Colon (tissue), 2 donors: Measurements from ENCODE around the gene PHF23.

Source experiments
- FAIRE-seq: peaks from 2 replicates; lab custom pipeline; 2012; peaks lifted over from hg19 to GRCh38; lab: Jason Lieb, UNC
- donor health status: control.
- donor health status: control.

The PHF23 gene

DNA sequence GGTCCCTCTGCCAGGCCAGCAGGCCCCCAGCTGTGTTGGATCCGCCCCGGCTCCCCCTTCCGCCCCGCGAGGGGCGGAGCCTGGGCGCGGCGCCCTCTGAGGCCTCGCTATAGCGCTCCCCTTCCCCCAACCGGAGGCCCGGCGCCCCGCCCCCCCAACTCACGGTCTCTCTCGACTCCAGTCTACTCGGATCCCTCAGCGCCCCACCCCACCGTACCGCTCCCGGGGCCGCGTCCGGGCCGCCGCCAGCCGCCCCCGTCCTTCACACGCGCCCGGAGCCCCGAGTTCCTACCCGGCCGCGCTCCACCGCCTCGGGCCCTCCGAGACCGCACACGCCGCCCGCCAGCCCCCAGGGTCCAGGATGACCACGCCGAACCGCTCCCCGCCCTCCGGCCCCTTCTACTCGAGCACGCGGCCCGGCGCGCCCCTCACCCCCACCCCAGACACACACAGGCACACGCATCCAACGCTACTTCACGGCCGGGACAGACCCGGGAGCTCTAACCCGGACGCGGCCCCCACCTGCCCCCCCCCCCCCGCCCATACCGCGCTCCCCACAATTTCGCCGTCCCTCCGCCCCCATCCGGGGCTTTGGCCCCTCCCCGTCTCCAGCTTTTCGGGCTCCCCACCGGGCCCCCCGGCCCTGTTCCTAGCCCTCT, 1.4 kb downstream of the PHF23 start:
- FAIRE-seq, result no peak

DNA sequence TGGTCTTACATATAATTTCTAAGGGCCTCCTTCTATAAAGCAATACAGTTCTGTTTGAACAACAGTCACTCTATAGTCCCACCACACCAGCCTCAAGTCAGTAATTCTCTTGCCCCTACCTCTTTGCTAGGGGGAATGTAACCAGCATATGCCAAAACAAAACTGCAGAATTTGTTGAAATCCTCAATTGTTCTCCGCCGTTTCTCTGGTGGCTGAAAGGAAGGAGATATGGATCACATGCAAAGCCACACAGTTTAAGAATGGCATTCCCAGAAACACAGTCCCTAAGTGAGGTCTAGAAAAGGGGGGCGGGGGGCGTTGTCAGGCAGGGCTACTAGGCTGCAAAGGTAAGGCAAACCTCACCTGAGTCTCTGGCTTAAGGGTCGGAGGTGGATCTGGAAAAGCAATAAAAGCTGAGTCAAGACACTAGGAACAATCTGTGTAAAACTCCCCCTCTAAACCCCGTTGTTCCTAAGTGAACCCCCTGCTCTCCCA, 1.9 kb downstream of the PHF23 start:
- FAIRE-seq, result no peak

DNA sequence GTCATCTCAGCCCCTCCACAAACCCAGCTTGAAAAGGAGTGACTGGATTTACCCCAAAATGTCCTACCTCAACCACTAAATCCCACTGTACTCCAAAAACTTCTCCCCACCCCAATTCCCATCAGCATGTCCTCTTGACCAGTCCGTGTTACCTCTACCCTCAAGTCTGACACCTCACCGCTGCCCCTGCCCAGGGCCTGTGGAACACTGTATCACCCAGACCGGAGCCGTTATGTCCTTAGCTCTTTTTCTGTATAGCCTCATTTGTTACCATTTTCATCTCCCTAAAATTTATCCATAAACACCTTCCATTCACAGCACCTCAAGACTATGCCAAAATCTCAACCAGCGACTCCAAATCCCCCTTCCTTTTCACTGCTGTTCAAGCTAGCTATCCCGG, 2.4 kb downstream of the PHF23 start:
- FAIRE-seq, result no peak

DNA sequence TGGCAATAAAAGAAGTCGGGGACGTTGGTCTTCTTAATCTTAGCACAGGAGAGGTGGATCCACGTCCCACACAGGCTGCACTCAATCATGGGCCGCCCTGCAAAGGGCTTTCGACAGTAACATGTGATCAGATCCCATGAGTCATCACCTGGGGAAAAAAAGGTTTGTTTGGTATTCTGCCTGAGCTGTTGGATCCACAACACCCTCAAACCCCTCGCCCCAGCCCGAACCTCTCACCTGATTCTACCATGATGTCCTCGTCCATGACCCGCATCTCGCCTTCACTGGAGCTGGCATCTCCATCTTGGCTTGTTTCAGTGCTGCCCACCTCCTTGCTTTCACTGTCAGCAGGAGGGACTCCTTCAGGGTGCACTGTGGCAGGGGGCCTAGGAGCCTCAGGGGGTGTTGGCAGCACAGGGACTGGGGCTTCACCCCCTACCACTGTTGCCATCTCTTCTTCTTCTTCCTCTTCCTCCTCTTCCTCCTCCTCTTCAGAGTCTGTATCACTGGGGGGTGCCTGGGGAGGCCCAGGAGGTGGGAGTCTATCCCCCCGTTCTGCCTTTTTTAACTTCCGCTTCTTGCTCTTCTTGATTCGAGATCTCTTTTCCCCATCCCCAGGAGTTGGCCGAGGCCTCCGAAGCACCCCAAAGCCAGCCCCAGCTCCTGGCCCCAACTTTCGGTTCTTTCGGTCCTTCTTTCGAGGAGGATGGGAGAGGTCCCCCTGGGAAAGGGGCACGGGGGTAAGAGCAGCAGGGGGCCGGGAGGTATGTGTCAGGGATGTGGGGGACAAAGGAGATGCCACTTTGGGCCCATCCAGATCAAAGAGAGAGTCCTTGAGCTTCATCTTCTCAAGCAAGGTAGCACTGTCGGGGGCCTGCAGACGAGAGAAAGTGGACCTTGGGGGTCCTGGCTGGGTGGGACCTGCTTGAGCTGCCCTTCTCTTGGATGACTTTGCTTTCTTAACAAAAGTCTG, 3.3 kb downstream of the PHF23 start:
- no peak for FAIRE-seq

DNA sequence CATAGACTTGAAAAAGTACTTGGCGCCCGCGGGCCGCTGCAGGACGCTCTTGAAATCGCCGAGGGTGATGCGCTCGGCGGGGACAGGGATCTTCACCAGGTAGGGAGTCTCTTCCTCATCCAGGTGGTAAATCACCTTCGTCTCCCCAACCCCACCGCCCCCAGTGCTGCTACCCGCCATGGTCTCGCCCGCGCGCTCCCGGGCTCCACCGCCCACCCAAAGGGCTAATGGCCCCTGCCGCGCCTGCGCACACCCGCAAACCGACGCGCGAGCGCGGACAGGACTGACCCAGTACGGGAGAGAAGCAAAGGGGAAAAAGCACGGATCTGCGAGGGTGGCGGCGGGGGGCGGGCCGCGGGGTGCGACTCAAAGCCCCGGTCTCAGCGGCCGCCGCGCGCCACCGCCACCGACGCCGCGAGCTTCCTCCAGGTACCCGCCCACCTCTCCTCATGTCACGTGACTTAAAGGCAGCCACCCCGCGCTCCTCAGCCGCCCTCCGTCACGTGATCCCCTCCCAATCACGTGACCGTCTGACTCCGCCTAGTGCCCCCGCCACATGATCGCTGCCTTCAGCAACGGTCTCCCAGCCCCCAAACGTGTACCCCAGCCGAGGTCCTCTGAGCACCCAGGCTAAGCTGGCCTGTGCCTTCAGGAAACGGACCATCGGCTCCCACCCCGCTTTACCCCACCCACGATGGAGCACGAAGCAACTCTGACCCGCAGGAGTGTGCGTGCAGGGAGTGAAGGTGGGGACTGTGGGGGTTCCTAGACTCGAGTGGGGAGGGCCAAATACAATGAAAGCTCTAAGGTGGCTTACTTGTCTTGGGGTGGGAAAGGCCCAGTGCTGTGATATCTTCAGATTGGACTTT, 4.9 kb downstream of the PHF23 start, which contains the start of gene DVL2:
DVL2 (minus strand) TSS at position 435 of the 869 bp plus-strand sequence; CDS start at position 180, 255 bp downstream.
- no peak for FAIRE-seq

DNA sequence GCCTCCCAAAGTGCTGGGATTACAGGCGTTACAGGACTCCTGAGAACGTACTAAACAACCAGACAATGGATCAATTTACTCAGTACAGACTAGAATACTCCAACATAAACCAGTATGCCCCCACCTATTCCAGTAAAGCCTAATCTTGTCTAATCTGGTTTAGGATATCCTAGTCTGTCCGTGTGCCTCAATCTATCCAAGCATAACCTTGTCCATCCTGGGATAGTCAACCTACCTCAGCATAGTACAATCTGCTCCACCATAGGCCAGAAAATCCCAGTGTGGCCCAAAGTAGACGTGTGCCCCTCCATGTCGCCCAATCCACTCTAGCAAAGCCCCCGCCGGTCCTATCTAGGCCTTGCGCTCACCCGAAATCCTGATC, 5.6 kb downstream of the PHF23 start:
- FAIRE-seq, result no peak

DNA sequence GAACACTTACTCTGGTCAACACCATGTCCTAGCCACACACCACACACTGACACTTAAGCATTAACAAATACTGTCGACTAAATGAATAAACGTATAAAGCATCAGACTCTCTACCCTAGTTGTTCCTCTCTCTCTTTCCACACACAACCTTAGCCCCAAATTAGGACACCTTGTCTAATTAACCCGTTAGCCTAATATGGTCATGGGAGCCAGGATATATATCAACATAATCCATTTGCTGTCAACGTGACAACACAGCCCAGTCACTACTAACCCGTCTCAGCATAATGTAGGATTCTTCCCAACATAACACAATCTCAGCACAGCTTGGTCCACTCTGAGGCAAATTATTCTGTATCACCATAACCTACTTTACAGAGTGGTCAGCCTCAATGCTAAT, 7.1 kb downstream of the PHF23 start:
- FAIRE-seq, result no peak

DNA sequence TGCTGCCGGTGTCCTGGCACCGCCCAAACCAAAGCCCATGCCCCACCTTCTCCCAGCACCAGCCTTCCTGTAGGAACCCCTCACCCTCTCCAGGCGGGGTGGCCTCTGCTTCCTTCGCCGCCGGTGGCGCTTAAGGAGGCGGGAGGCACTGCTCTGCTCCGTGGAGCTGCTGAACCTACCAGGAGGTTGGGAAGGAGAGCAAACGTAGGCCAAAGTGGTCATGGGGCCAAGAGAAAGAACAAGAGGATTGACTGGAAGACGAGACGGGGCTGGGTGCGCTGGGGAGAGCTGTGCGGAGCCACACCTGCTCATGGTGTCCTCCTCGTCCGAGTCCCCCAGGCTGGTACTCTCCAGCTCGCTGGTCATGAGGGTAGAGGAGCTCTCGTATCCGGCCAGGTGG, 9.8 kb downstream of the PHF23 start:
- FAIRE-seq, result no peak

DNA sequence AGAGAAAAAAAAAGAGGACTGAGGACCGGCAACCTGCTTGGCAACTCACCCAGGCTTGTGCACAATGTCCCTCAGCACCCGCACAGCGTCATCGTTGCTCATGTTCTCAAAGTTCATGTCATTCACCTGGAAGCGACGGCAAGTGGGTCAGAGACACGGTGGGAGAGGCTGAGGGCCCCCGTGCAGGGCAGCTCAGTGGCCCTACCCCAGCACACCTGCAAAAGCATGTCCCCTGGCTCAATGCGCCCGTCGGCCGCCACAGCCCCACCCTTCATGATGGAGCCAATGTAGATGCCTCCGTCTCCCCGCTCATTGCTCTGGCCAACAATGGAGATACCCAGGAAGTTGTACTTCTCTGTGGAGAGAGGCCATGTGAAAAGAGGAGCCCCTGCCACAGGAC, 10.3 kb downstream of the PHF23 start:
- no peak for FAIRE-seq

DNA sequence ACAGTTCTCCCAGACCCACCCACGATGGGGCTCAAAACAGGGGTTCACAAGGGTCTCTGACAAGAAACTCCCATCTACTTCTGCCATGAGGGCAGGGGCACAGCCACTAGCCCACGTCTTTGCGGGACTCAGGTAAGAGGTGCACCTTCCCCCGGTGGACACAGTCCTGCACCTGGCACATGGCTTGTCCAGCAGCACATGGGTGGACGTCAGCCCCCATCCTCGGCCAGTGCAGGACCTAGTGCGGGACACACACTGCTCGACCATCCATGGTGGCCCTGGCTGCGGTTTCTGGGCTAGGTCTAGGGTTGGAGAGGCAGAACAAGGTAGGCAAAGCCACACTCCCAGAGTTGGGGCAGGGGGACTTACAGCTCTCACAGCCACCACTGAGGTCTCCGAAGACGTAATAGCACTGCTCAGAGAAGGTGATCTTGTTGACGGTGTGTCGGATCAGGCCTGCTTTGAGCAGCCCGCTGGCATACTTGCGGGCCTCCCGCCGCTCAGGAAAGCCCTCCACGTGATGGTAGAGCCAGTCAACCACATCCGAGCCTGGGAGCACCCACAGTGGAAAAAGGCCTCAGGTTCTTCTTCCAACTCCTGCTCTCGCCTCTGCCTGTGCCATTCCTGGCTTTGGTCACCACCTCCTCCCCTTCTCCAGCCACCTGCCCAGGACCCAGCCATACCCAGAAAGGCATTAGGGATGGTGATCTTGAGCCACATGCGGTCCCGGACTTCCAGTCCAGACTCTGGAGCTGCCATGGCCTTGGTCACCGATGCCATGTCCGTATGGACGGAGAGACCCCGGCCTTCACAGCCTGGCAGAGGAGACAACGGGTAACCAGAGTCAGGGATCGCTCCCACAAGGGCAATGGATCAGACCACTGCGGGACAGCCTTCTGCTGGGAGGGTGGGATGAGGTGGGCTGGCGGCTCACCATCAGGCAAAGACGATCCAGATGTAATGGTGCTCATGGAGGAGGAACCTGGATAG, 12.2 kb downstream of the PHF23 start:
- FAIRE-seq, result no peak

DNA sequence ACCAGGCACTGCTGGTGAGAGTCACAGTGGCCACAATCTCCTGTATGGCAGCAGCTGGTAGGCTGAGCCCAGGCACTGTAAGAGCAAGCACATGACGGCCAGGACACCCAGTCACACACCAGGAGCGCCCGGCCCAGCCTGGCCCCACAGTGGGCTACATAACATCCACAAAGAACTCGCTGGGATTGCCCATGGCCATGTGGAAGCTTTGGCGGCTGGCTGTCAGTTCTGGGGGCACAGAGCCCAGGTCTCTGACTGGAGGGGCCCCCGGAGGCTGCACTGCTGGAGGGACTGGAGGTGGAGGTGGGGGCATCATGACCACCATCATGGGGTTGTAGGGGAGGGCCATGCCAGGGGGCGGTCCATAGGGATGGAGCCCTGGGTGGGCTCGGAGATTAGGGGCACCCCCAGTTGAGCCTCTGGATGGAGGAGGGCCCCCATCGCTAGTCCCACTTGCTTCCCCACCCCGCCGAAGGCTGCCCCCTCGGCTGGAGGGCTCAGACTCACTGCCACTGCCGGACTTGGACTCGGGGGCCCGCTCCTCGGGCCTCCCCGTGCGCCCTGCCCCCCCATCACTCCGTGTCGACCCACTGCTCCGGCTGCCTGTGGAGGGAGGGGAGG, 13.4 kb downstream of the PHF23 start:
- FAIRE-seq, result no peak

DNA sequence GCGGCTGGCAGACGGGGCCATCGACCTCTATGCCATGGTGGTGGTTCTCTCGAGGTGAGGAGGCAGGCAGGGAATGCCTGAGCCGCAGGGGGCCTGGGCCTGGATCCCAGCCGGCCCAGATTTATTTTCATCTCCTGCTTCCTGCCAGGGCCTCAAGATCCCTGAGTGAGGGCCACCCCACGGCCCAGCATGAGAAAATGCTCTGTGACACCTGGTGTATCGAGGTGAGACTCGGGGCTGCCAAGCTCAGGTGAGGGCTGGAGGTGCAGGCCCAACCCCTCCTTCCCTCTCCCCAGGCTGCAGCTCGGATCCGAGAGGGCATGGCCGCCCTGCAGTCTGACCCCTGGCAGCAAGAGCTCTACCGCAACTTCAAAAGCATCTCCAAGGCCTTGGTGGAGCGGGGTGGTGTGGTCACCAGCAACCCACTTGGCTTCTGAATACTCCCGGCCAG, 14.6 kb downstream of the PHF23 start:
- no peak for FAIRE-seq

DNA sequence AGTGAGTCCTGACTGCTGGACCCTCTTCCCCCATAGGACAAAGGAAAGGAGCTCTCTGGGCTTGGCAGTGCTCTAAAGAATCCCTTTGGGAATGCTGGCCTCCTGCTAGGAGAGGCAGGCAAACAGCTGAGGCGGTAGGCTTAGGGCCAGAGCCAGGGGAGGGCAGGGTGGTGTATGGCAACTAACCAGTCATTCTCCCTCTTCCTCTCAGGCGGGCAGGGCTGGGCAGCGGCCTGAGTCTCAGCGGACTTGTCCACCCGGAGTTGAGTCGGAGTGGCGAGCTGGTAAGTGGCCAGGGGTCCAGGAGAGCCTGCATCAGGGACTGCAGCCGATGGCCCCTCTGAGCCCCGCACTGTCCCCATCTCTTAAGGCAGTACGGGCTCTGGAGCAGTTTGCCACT, 15.1 kb downstream of the PHF23 start:
- no peak for FAIRE-seq

DNA sequence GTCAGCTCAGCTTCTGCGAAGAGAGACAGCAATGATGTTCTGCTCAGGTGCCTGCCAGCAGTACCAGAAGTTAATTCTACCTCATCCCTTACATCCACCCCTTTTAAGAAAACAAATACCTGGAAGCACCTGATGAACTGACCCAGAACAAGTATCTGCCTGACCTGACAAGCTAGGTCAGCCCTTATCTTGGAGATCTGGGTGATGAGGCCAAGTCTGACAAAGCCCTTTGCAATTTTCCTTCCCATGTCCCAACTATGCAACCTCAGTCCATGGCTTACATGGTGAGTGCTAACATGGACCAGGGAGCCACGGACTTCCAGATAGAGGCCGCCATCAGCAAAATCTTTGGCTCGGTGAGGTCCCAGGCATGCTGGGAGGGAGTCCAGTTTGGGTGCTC, 15.9 kb downstream of the PHF23 start:
- FAIRE-seq, result no peak

DNA sequence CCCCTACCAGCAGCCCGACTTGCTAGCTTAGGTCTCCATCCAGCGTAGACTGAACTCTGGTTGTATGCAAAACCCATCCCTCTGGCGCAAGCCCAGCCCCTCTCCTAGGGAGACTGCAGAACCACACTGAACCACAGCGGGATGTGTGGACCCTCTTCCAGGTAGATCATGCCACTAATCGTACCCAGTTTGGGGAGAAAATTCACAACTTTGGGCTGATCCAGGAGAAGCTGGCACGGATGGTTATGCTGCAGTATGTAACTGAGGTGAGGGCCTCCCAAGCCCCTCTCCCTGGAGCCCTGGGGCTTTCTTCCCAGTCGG, 16.3 kb downstream of the PHF23 start:
- FAIRE-seq, result no peak

DNA sequence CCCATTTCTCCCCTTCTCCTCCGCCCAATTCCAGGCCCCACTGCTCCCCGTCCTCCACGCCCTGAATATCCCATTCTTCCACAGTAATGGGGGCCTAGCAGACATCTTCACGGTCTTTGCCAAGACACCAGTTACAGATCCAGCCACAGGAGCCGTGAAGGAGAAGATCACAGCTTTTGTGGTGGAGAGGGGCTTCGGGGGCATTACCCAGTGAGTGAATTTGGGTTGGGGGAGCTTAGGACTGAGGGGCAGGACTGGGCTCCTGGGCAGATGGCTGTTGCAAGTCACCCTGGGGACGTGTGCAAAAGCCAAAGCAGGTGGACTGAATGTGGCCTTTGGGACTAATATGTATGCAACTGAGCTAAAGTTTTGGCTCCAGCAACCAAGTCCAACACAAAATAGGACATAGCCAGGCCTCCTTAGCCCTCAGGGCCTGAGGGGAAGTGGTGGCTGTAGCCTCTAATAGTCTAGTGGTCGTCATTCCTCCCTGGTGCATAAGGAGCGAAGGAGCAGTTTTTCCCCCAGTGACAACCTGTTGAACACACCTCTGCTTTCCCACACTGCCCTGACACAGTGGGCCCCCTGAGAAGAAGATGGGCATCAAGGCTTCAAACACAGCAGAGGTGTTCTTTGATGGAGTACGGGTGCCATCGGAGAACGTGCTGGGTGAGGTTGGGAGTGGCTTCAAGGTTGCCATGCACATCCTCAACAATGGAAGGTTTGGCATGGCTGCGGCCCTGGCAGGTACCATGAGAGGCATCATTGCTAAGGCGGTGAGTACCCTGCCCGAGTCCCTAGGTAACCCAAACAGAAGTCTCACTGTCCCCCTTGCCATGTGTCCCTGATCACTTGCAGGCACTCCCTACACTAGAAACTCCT, 16.9 kb downstream of the PHF23 start:
- no peak for FAIRE-seq

DNA sequence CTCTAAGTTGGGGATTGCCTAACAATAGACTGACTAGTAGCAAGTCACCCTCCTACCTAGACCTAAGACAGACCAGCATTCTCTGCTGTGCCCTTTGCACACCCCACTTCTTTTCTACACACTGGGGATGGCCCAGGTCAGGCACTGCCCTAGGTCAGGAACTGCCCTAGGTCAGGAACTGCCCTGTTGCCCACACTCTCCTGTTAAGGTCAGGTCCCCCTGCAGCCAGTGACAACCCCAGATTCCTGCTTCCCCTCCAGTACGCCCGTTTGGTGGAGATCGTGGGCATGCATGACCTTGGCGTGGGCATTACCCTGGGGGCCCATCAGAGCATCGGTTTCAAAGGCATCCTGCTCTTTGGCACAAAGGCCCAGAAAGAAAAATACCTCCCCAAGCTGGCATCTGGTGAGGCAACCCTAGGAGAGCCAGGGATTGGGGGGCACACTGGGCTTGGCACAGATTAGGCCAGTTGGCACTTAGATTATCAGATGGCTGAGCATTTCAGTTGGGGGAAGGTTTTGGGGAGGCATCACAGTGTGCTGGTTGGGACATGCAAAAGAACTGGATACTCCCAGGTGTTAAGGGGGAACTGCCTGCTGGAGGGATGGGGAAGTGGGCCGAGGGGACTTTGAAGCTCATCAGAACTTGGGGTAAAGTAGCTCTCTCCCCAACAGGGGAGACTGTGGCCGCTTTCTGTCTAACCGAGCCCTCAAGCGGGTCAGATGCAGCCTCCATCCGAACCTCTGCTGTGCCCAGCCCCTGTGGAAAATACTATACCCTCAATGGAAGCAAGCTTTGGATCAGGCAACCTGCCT, 17.8 kb downstream of the PHF23 start:
- FAIRE-seq, result no peak

DNA sequence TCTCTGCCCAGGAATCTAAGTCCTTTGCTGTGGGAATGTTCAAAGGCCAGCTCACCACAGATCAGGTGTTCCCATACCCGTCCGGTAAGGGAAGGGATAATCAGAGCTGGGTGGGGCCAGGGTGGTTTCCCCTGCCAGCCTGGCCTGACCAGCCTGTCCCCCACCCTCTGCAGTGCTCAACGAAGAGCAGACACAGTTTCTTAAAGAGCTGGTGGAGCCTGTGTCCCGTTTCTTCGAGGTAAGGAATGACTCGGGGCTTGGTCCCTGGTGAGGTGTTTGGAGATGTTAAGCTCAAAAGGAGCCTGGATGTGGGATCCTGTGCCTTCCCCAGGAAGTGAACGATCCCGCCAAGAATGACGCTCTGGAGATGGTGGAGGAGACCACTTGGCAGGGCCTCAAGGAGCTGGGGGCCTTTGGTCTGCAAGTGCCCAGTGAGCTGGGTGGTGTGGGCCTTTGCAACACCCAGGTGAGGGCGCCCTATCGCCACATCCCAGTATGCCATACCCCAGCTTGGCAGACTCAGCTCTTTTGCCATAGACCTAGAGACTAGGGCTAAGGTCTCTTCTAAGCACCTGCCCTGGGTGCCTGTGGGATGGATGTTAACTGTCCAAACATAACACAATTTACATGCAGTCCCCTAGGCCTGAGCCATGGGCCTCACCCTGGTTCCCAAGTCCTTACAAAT, 18.5 kb downstream of the PHF23 start:
- no peak for FAIRE-seq
